ENCODE data around the gene NT5M.
"Not testable (repeated sequence)": the region's sequence is repeated elsewhere in the genome, so short reads cannot be mapped to it uniquely, and the experiment has no call there.

Gene NT5M

GRCh38 chr17:17279316-17279715 is 23.9 kb upstream of the NT5M start:
- peak overlapping the region; percentile 98 for H3K9ac ChIP-seq (ENCODE audit: low read length)
- no peak overlapping the region for H3K27ac ChIP-seq (ENCODE audit: low read length)
- H3K27me3 ChIP-seq (ENCODE audit: control insufficient read depth, insufficient read depth, low read length), result no peaks in the 10 kb centered on the region
- no peaks in the 10 kb centered on the region for H3K9me3 ChIP-seq (ENCODE audit: control insufficient read depth, low read depth, low read length)
- H3K36me3 ChIP-seq (ENCODE audit: control insufficient read depth, low read depth, low read length), result peaks cover 15% of the 10 kb centered on the region
- peaks cover 13% of the 10 kb centered on the region for H3K4me1 ChIP-seq (ENCODE audit: control insufficient read depth, low read depth, low read length)
- H3K4me3 ChIP-seq (ENCODE audit: low read length), result peak overlapping the region; percentile 97

- Histone ChIP-seq H3K27me3 (ENCODE audit: control insufficient read depth, insufficient read depth, low read length) (no peaks in the 10 kb centered on the region), H3K4me3 (ENCODE audit: low read length) (peak within 1 kb of the TSS; percentile 97), H3K27ac (ENCODE audit: low read length) (peak within 1 kb of the TSS; percentile 97), H3K9me3 (ENCODE audit: control insufficient read depth, low read depth, low read length) (no peaks in the 10 kb centered on the region), H3K36me3 (ENCODE audit: control insufficient read depth, low read depth, low read length) (peaks cover 7% of the 10 kb centered on the region), H3K9ac (ENCODE audit: low read length) (peak within 1 kb of the TSS; percentile 98), H3K4me1 (ENCODE audit: control insufficient read depth, low read depth, low read length) (peaks cover 13% of the 10 kb centered on the region)
Measured at GRCh38 chr17:17280613-17281549, 22.3 kb upstream of the NT5M start, which contains the start of gene COPS3. TSS of gene COPS3 (minus strand) at chr17:17281246. CDS start at chr17:17281186, 60 bp downstream.

- peaks cover 7% of the 10 kb centered on the region for H3K4me1 ChIP-seq (ENCODE audit: control insufficient read depth, low read depth, low read length)
- no peaks in the 10 kb centered on the region for H3K36me3 ChIP-seq (ENCODE audit: control insufficient read depth, low read depth, low read length)
- no peaks in the 10 kb centered on the region for H3K9me3 ChIP-seq (ENCODE audit: control insufficient read depth, low read depth, low read length)
- H3K4me3 ChIP-seq (ENCODE audit: low read length), result no peak overlapping the region
- no peaks in the 10 kb centered on the region for H3K27me3 ChIP-seq (ENCODE audit: control insufficient read depth, insufficient read depth, low read length)
- H3K9ac ChIP-seq (ENCODE audit: low read length), result no peak overlapping the region
- H3K27ac ChIP-seq (ENCODE audit: low read length), result no peak overlapping the region
Measured at GRCh38 chr17:17285951-17286350, 17.2 kb upstream of the NT5M start.

- H3K9ac ChIP-seq (ENCODE audit: low read length), result no peak overlapping the region
- H3K27me3 ChIP-seq (ENCODE audit: control insufficient read depth, insufficient read depth, low read length), result no peaks in the 10 kb centered on the region
- no peaks in the 10 kb centered on the region for H3K4me1 ChIP-seq (ENCODE audit: control insufficient read depth, low read depth, low read length)
- H3K4me3 ChIP-seq (ENCODE audit: low read length), result no peak overlapping the region
- H3K9me3 ChIP-seq (ENCODE audit: control insufficient read depth, low read depth, low read length), result no peaks in the 10 kb centered on the region
- no peaks in the 10 kb centered on the region for H3K36me3 ChIP-seq (ENCODE audit: control insufficient read depth, low read depth, low read length)
- no peak overlapping the region for H3K27ac ChIP-seq (ENCODE audit: low read length)
Measured at GRCh38 chr17:17289086-17289485, 14.1 kb upstream of the NT5M start.

- Histone ChIP-seq H3K36me3 (ENCODE audit: control insufficient read depth, low read depth, low read length) (no peaks in the 10 kb centered on the region), H3K9me3 (ENCODE audit: control insufficient read depth, low read depth, low read length) (no peaks in the 10 kb centered on the region), H3K9ac (ENCODE audit: low read length) (no peak overlapping the region), H3K4me1 (ENCODE audit: control insufficient read depth, low read depth, low read length) (no peaks in the 10 kb centered on the region), H3K4me3 (ENCODE audit: low read length) (no peak overlapping the region), H3K27me3 (ENCODE audit: control insufficient read depth, insufficient read depth, low read length) (no peaks in the 10 kb centered on the region), H3K27ac (ENCODE audit: low read length) (no peak overlapping the region)
Measured at GRCh38 chr17:17289701-17290100, 13.5 kb upstream of the NT5M start.

- Histone ChIP-seq H3K27me3 (ENCODE audit: control insufficient read depth, insufficient read depth, low read length) (no peaks in the 10 kb centered on the region), H3K9me3 (ENCODE audit: control insufficient read depth, low read depth, low read length) (no peaks in the 10 kb centered on the region)
Measured at GRCh38 chr17:17295141-17295540, 8.0 kb upstream of the NT5M start.

GRCh38 chr17:17297217-17297616 is 6.0 kb upstream of the NT5M start:
- Histone ChIP-seq H3K27me3 (ENCODE audit: control insufficient read depth, insufficient read depth, low read length) (no peaks in the 10 kb centered on the region), H3K9me3 (ENCODE audit: control insufficient read depth, low read depth, low read length) (no peaks in the 10 kb centered on the region), H3K36me3 (ENCODE audit: control insufficient read depth, low read depth, low read length) (no peaks in the 10 kb centered on the region), H3K9ac (ENCODE audit: low read length) (no peak overlapping the region), H3K4me3 (ENCODE audit: low read length) (no peak overlapping the region), H3K27ac (ENCODE audit: low read length) (no peak overlapping the region), H3K4me1 (ENCODE audit: control insufficient read depth, low read depth, low read length) (peaks cover 4% of the 10 kb centered on the region)

More at GRCh38 chr17:17295141-17295540, 8.0 kb upstream of the NT5M start:
- H3K27ac ChIP-seq (ENCODE audit: low read length), result no peak overlapping the region
- H3K4me3 ChIP-seq (ENCODE audit: low read length), result no peak overlapping the region
- no peak overlapping the region for H3K9ac ChIP-seq (ENCODE audit: low read length)
- H3K4me1 ChIP-seq (ENCODE audit: control insufficient read depth, low read depth, low read length), result peaks cover 4% of the 10 kb centered on the region
- H3K36me3 ChIP-seq (ENCODE audit: control insufficient read depth, low read depth, low read length), result no peaks in the 10 kb centered on the region

- peaks cover 4% of the 10 kb centered on the region for H3K4me1 ChIP-seq (ENCODE audit: control insufficient read depth, low read depth, low read length)
- H3K9ac ChIP-seq (ENCODE audit: low read length), result no peak overlapping the region
- no peaks in the 10 kb centered on the region for H3K36me3 ChIP-seq (ENCODE audit: control insufficient read depth, low read depth, low read length)
Measured at GRCh38 chr17:17298108-17298507, 5.1 kb upstream of the NT5M start.

GRCh38 chr17:17300624-17301568 is 2.3 kb upstream of the NT5M start:
- Histone ChIP-seq H3K4me3 (ENCODE audit: low read length) (peak overlapping the region; percentile 74), H3K27ac (ENCODE audit: low read length) (no peak overlapping the region), H3K27me3 (ENCODE audit: control insufficient read depth, insufficient read depth, low read length) (peaks cover 12% of the 10 kb centered on the region), H3K9ac (ENCODE audit: low read length) (peak overlapping the region; percentile 36), H3K36me3 (ENCODE audit: control insufficient read depth, low read depth, low read length) (no peaks in the 10 kb centered on the region), H3K9me3 (ENCODE audit: control insufficient read depth, low read depth, low read length) (no peaks in the 10 kb centered on the region), H3K4me1 (ENCODE audit: control insufficient read depth, low read depth, low read length) (peaks cover 4% of the 10 kb centered on the region)

More at GRCh38 chr17:17298108-17298507, 5.1 kb upstream of the NT5M start:
- Histone ChIP-seq H3K27me3 (ENCODE audit: control insufficient read depth, insufficient read depth, low read length) (no peaks in the 10 kb centered on the region), H3K9me3 (ENCODE audit: control insufficient read depth, low read depth, low read length) (no peaks in the 10 kb centered on the region), H3K27ac (ENCODE audit: low read length) (no peak overlapping the region), H3K4me3 (ENCODE audit: low read length) (no peak overlapping the region)

- not testable (repeated sequence) for H3K9me3 ChIP-seq (ENCODE audit: control insufficient read depth, low read depth, low read length); H3K36me3 ChIP-seq (ENCODE audit: control insufficient read depth, low read depth, low read length); H3K4me1 ChIP-seq (ENCODE audit: control insufficient read depth, low read depth, low read length); H3K27ac ChIP-seq (ENCODE audit: low read length); H3K9ac ChIP-seq (ENCODE audit: low read length)
- peaks cover 12% of the 10 kb centered on the region for H3K27me3 ChIP-seq (ENCODE audit: control insufficient read depth, insufficient read depth, low read length)
- H3K4me3 ChIP-seq (ENCODE audit: low read length), result peak overlapping the region; percentile 74
Measured at GRCh38 chr17:17301659-17302058, 1.5 kb upstream of the NT5M start.

GRCh38 chr17:17303847-17304490 is 796 bp downstream of the NT5M start:
- no peaks in the 10 kb centered on the region for H3K9me3 ChIP-seq (ENCODE audit: control insufficient read depth, low read depth, low read length)
- H3K4me1 ChIP-seq (ENCODE audit: control insufficient read depth, low read depth, low read length), result no peaks in the 10 kb centered on the region
- H3K36me3 ChIP-seq (ENCODE audit: control insufficient read depth, low read depth, low read length), result no peaks in the 10 kb centered on the region
- H3K27ac ChIP-seq (ENCODE audit: low read length), result no peak overlapping the region
- no peak overlapping the region for H3K9ac ChIP-seq (ENCODE audit: low read length)
- peak overlapping the region; percentile 83 for H3K4me3 ChIP-seq (ENCODE audit: low read length)
- H3K27me3 ChIP-seq (ENCODE audit: control insufficient read depth, insufficient read depth, low read length), result peaks cover 12% of the 10 kb centered on the region

Measured in iPS-18a (cell line).